Spinal cord (tissue), 10 donors: ENCODE results near the gene SP110. TPM values are rescaled to one million over a fixed set of nuclear protein-coding genes. Genes with fewer than 3 reads are reported as not detected.

Experiments used
- DNase-seq, 6 donors: peaks; one replicate each; pipeline versions ENCODE4 v3.0.0 to v3.0.0-alpha.2; 2013 to 2015; ENCODE audit warnings: low spot score in 6 of 6, low read depth in 4 of 6
- H3K27ac ChIP-seq: one replicate; pipeline ENCODE4 v1.5.1; 2013; ENCODE audit warnings: low read depth, low read length, control low read depth
- H3K27me3 ChIP-seq: one replicate; pipeline ENCODE4 v1.6.1; 2013; ENCODE audit warnings: low read length; ENCODE audit not compliant: control insufficient read depth, insufficient read depth
- H3K36me3 ChIP-seq: one replicate; pipeline ENCODE4 v1.6.1; 2013; ENCODE audit warnings: low read length; ENCODE audit not compliant: control insufficient read depth, insufficient read depth
- H3K4me1 ChIP-seq: one replicate; pipeline ENCODE4 v1.6.1; 2013; ENCODE audit warnings: low read length; ENCODE audit not compliant: control insufficient read depth, insufficient read depth
- H3K4me3 ChIP-seq: one replicate; pipeline ENCODE4 v1.5.1; 2013; ENCODE audit warnings: low read depth, low read length, control low read depth
- H3K9me3 ChIP-seq: one replicate; pipeline ENCODE4 v1.6.1; 2013; ENCODE audit warnings: low read length; ENCODE audit not compliant: control insufficient read depth, insufficient read depth
- WGBS: methylation state at CpG from one replicate; pipeline ENCODE4 v1.1.5; 2013; ENCODE audit warnings: missing lambda C conversion rate; ENCODE audit not compliant: insufficient coverage; 5-methylcytosine and 5-hydroxymethylcytosine counted together
- polyA plus RNA-seq, 2 donors: library from polyadenylated mRNA; unstranded; fragments of 120-200 nt; gene quantifications; one replicate each; pipeline ENCODE4 v1.2.1, GENCODE V29; 2013; ENCODE audit not compliant: insufficient read length in 2 of 2
- total RNA-seq, 2 donors: library from RNA; depleted of rRNA in 1 of 2; stranded (reverse); fragments of 120-200 nt in 1 of 2; fragments of >200 nt in 1 of 2; gene quantifications; one replicate each; pipeline versions ENCODE4 v1.2.3 to v1.2.4, GENCODE V29; 2013 to 2014
- donor health status: healthy.

Gene SP110
- total and polyA plus RNA-seq, 4 donors: 6.8 to 21.3 (median 12.8) TPM

DNA sequence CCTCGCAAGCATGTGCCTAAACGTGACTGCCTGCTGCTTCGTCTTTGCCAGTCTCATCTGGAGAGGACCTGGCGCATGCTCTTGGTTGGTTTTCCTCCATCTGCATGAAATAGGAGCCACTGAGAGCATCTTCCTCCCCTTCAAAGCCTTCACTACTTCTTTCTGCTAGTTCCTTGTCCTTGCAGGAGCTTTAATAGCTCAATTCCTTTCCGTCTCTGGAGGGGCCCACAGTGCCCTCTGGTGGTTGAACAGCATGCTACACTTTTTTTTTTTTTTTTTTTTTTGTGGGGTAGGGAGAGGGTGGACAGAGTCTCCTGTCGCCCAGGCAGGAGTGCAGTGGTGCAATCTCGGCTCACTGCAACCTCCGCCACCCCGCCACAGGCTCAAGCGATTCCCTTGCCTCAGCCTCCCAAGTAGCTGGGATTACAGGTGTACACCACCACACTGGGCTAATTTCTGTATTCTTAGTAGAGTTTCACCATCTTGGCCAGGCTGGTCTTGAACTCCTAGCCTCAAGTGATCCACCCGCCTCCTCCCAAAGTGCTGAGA, 59.6 kb downstream of the SP110 start:
- DNase-seq: peak in 3 of 6 donors; percentile 17 to 58 (median 38)
- WGBS: 68% methylated on average over 8 of the region's 11 CpGs
- peaks cover 2% of the 10 kb centered on the region for H3K9me3 ChIP-seq
- no peak overlapping the region for H3K4me3 ChIP-seq
- H3K36me3 ChIP-seq: no peaks in the 10 kb centered on the region
- no peak overlapping the region for H3K27ac ChIP-seq
- H3K27me3 ChIP-seq: no peaks in the 10 kb centered on the region
- peaks cover 7% of the 10 kb centered on the region for H3K4me1 ChIP-seq

DNA sequence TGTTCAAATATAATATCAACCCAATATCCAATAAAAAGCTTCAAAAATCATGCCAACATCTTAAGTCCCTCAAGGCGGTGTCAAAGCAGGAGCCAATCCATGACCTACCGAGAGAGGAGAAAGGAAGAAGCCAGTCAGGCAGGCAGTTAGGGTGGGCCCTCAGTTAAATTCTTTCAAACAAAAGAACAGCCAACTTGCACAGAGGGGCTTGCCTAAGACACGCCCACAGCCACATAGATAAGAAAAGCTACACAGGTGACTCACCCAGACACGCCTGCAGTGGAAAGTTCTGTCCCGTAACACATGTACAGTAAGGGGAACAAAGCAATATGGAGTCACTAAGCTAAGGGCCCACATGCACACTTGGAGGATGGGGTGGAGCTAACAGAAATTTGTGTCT, 61.3 kb downstream of the SP110 start:
- no peaks in the 10 kb centered on the region for H3K27me3 ChIP-seq
- 96% methylated on average over 4 of the region's 5 CpGs for WGBS
- H3K4me3 ChIP-seq: no peak overlapping the region
- H3K27ac ChIP-seq: no peak overlapping the region
- H3K36me3 ChIP-seq: no peaks in the 10 kb centered on the region
- H3K9me3 ChIP-seq: peaks cover 2% of the 10 kb centered on the region
- peaks cover 7% of the 10 kb centered on the region for H3K4me1 ChIP-seq
- no peak for DNase-seq

DNA sequence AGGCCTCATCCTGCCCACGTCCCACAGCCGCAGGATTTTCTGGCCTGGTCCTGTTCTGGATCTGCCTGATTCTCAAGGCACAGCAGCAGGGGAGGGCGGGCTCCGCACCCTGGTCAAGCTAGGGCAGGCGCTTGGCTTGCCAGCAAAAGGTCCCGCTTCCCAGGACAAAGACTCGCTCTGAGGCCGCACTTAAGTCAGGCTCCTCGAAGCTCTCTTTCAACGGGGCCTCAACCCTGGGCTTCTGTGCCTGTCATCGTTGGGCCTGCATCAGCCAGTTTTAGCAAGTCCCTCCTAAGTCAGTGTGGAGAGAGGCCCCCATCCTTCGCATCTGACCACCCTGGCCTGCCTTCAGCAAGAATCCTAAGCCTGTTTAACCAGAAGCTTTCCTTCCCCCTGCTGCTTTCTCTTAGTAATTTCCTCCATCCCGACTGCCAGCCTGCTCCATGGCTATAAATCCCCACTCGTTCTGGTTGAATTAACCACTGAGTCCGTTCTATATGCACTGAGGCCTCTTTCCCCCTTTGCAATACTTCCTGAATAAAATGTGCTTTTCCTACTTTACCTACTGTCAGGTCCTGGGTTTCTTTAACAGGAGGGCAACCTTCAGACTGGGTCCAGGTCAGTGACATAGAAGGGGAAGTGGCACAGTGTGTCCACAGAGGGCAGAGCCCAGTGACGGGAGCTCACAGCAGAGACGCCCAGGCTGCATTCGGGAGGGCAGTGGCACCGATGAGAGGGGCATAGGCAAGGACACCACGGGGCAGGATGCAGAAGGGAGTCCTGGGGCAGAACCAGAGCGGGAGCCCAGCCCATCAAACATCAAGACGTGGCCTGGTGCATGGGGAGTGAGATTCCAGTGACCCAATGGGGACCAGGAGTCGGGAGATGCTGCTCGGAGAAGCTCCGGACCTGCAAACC, 62.7 kb downstream of the SP110 start:
- Histone ChIP-seq H3K4me3 (no peak overlapping the region), H3K4me1 (peaks cover 7% of the 10 kb centered on the region), H3K27me3 (no peaks in the 10 kb centered on the region), H3K36me3 (no peaks in the 10 kb centered on the region), H3K9me3 (peaks cover 2% of the 10 kb centered on the region), H3K27ac (no peak overlapping the region)
- DNase-seq: peak in 1 of 6 donors; percentile 61
- 68% methylated on average over 24 of the region's 25 CpGs for WGBS

DNA sequence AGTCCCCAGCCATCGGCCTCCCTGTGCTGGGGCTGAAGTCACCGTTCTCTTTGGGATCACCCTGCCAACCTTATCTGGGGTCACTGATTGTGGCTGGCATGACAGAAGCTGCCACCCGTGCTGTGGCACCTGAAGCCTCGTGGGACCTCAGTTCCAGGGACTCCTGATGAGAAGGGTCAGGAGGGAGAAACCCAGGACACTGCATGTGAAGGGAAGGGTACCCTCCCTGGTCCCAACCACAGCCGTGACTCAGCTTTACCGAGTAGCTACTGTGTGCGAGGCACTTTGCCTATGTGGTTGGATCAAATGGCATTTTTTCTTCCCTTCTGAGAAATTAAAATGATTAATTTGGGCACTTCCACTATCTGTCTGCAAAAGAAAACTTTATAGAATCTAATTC, 64.4 kb downstream of the SP110 start:
- 64% methylated on average over 4 of the region's 7 CpGs for WGBS
- Histone ChIP-seq H3K4me1 (peaks cover 7% of the 10 kb centered on the region), H3K27ac (no peak overlapping the region), H3K36me3 (no peaks in the 10 kb centered on the region), H3K4me3 (no peak overlapping the region), H3K27me3 (no peaks in the 10 kb centered on the region), H3K9me3 (peaks cover 2% of the 10 kb centered on the region)
- DNase-seq: no peak

DNA sequence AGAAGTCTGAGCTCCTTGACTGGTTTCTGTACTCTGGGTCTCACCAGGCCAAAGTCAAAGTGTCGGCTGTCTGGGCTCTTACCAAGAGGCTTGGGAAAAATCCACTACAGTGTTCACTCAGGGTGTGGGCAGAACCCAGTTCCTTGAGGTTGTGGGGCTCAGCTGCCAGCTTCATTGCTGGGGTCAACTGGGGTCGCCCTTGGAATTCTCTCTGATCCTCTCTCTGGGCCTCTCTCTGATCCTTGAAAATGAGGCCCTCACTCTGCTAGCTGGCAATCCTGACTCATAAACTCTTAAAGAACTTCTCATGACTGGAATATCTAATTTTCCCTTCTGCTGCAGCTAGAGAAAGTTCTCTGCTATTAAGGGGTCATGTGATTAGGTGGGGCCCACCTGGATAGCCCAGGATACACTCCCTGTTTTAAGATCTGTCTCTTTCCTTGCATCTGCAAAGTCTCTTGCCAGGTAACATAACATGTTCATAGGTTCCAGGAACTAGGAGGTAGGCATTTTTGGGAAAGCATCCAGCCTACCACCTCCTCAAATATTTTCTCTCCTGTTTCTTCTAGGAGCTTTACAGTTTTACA, 66.3 kb downstream of the SP110 start:
- WGBS: 44% methylated on average over 2 of the region's 2 CpGs
- H3K4me3 ChIP-seq: no peak overlapping the region
- no peaks in the 10 kb centered on the region for H3K27me3 ChIP-seq
- peaks cover under 1% of the 10 kb centered on the region for H3K9me3 ChIP-seq
- peaks cover 7% of the 10 kb centered on the region for H3K4me1 ChIP-seq
- no peaks in the 10 kb centered on the region for H3K36me3 ChIP-seq
- no peak overlapping the region for H3K27ac ChIP-seq
- no peak for DNase-seq

DNA sequence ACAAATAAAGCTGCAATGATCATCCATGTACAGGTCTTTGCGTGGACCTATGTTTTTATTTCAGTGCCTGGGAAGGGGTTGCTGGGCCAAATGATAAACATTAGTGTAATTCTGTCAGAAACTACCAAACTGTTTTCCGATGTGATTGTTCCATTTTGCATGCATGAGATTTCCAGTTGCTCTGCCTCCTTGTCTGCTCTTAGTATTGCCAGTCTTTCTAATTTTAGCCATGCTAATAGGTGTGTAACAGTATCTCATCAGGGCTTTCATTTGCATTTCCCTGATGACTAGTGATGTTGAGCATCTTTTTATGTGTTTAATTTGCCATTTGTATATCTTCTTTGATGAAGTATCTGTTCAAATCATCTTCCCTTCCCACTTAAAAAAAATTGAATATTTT, 67.5 kb downstream of the SP110 start:
- Histone ChIP-seq H3K9me3 (no peaks in the 10 kb centered on the region), H3K4me1 (peaks cover 7% of the 10 kb centered on the region), H3K36me3 (no peaks in the 10 kb centered on the region), H3K27me3 (no peaks in the 10 kb centered on the region), H3K27ac (no peak overlapping the region), H3K4me3 (no peak overlapping the region)
- DNase-seq: no peak
- WGBS: 100% methylated on average over 2 of the region's 2 CpGs

DNA sequence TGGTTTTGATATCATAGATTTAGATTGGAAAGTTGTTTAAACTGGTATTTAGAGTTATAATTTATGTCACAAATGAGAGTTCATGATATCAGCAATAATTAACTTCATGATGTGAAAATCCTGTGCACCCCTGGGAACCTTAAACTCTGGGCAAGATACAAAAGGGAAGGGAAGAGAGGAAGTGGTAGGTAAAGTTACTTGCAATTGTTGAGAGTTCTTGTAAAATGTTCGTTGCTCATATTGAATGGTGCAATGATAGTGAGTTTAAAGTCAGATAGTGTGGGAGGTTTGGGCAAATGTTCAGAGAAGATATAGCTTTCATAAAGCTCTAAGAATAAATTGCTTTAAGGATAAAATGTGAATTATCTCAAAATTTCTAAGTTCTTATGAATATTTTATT, 75.4 kb downstream of the SP110 start:
- Histone ChIP-seq H3K4me1 (no peaks in the 10 kb centered on the region), H3K27me3 (no peaks in the 10 kb centered on the region), H3K27ac (no peak overlapping the region), H3K4me3 (no peak overlapping the region), H3K36me3 (no peaks in the 10 kb centered on the region), H3K9me3 (no peaks in the 10 kb centered on the region)
- 100% methylated on average over 1 of the region's 1 CpG for WGBS
- no peak for DNase-seq

DNA sequence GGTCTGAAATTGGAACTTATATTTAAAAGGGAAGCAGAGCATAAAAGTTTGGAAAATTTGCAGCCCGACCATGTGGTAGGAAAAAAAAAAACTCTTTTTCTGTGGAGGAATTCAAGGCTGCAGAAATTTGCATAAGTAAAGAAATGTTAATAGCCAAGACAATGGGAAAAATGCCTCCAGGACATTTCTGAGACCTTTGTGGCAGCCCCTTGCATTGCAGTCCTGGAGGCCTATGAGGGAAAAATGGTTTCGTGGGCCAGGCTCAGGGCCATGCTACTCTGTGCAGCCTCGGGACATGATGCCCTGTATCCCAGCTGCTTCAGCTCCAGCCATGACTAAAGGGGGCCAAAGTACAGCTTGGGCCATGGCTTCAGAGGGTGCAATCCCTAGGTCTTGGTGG, 79.1 kb downstream of the SP110 start:
- Histone ChIP-seq H3K27me3 (no peaks in the 10 kb centered on the region), H3K4me3 (no peak overlapping the region), H3K36me3 (no peaks in the 10 kb centered on the region), H3K4me1 (no peaks in the 10 kb centered on the region), H3K27ac (no peak overlapping the region), H3K9me3 (no peaks in the 10 kb centered on the region)
- 93% methylated on average over 3 of the region's 3 CpGs for WGBS
- DNase-seq: no peak

DNA sequence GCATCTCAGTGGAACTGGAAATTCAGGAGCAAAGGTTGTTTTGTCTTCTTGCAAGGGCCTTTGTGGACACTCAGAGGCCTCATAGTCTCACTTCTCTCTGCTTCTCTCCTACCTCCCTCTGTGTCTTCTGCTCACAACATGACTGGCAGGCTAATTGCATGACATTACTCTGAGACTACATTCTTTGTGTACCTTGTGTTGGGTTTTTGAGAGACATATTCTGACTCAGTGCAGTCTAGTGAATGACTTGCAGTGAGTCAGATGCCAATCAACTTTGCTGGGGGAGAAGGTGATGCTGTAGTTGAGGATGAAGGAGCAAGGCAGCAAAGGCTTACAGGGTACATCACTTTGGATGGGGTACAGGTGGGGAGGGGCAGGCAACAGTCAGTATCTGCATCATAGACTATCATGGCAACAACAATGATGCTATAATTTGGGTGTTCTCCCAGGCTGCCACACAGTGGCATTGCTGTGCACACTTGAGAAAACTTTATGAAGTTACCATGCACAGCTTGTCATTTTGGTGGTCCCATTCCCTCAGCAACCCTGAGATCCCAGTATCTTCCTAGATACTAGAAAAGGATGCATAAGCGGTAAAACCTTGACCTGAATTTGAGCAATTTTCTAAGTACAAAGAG, 81.8 kb downstream of the SP110 start:
- no peak overlapping the region for H3K4me3 ChIP-seq
- no peaks in the 10 kb centered on the region for H3K27me3 ChIP-seq
- H3K27ac ChIP-seq: no peak overlapping the region
- H3K4me1 ChIP-seq: no peaks in the 10 kb centered on the region
- DNase-seq: no peak
- WGBS: no CpG with 5 or more reads among the region's 1 CpG
- no peaks in the 10 kb centered on the region for H3K36me3 ChIP-seq
- H3K9me3 ChIP-seq: no peaks in the 10 kb centered on the region
